Umbilical cord (tissue), 2 donors: Measurements from ENCODE around the gene LARP1. TPM values are rescaled to one million over a fixed set of nuclear protein-coding genes. Genes with fewer than 3 reads are reported as not detected.
"Not testable (repeated sequence)": the region's sequence is repeated elsewhere in the genome, so short reads cannot be mapped to it uniquely, and the experiment has no call there.

Source experiments
- DNase-seq: peaks from one replicate; pipeline ENCODE4 v3.0.0-alpha.2; 2015; ENCODE audit warnings: low spot score
- total RNA-seq: library from RNA; depleted of rRNA; stranded (reverse); fragments of >200 nt; gene quantifications from one replicate; pipeline ENCODE4 v1.2.3, GENCODE V29; 2014; ENCODE audit warnings: low replicate concordance; ENCODE audit not compliant: insufficient read depth

Gene LARP1
- total RNA-seq, 1 donor from 2014 or later = 24.8 TPM

DNA sequence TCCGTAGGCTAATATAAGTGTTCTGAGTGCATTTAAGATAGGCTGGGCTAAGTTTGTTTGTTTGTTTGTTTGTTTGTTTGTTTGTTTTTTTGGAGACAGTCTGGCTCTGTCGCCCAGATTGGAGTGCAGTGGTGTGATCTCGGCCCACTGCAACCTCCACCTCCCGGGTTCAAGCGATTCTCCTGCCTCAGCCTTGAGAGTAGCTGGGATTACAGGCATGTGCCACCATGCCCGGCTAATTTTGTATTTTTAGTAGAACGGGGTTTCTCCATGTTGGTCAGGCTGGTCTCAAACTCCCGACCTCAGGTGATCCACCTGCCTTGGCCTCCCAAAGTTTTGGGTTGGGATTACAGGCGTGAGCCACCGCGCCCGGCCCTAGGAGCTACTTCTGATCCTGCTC is 4.7 kb downstream of the LARP1 start:
- DNase-seq = not testable (repeated sequence)

DNA sequence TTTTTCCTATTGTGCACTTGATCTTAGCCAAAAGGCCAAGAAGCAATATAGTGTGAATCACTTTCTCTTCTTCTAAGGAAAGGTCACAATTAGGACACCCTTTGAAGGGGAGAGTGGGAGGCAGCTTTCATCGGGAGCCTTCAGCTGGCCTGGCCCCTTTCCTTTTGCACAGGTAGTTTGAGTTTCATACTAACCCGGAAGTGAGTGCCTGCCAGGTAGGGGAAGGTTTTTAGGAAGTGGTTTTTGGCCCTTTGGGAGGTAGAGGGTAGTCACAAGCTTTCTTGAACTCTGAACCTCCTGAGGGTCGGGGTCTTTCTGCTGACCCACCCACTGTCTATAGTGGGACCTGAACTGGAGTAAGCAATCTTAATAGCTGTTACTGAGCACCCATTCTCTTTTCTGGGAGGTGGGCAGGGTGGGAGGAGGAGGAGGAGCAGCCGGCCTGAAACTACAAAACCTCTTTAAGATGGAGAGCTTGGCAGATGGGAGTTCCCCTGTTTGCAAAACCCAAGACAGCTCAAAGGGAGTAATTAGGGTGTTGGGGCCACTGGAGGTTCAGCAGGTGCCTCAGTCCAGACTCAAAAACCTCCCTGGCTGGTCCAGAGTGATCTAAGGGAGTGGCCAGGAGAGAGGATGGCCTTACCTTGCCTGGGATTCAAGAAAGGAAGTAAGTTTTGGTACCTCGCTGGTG is 6.0 kb downstream of the LARP1 start:
- no peak for DNase-seq

DNA sequence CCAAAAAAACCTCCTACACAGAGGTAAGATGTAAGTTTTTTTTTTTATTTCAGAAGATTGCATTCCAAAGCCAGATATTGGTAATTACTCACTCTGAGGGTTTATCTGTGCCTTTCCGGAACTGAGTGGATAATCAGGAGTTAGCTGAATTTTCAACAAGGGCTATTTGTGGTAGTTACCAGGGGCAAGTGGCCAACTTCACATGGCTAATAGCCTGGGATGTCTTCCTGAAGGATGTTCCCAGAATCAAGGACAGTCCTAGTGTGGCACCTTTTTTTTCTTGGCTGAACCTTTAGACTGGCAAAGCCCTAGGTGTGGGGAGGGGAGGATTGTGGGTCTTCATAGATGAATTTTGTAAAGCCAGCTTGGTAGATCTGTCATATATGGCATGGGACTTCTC is 7.1 kb downstream of the LARP1 start:
- DNase-seq = no peak

DNA sequence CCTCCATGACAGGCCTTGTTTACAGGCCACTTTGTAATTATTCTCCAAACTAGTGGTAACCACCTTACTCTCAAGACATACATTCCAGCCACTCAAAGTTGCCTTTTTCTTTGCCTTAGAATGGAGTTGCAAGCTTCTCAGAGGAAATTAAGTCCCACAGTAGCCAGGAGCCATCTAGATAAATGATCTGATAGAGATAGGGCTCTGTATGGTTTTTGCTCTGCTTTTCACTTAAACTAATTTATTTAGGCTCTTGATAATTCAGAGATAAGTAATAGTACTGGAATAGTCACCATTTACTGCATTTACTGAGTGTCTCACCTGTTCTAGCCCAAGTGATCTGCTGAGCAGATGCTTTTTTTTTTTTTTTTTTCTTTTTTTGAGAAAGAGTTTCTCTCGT is 7.5 kb downstream of the LARP1 start:
- DNase-seq = no peak

DNA sequence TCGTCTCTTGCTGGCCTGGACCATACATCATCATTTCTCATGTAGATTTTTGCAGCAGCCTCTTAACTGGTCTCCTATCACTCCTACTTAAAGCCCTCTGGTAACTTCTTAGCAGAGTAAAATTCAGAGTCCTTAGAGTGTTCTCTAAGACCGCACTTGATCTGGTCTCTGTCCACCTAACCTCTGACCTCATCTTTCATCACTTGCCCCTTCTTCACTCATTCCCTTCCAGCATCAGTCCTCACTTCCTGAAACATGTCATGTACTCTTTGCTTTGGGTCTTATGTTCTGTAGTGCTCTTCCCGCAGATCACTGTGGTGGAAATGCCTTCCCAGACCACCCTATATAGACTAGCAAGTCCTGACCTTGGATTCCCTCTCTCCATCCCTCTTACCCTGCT is 9.8 kb downstream of the LARP1 start:
- no peak for DNase-seq

DNA sequence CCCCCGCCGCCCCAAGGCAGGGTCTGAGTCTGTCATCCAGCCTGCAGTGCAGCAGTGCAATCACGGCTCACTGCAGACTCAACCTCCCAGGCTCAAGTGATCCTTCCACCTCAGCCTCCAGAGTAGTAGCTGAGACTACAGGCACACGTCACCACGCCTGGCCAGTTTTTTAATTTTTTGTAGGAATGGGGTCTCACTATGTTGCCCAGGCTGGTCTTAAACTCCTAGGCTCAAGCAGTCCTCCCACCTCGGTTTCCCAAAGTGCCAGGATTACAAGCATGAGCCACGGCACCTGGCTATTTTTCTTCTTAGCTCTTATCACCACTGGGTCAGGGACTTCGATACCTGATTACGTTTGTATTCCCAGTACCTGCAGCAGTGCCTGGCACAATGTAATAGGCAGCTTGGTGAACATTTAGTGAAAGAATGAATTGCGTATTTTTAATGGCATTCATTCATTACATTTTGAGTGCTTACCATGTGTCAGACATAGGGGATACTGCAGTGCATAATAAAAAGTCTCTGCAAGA is 10.3 kb downstream of the LARP1 start:
- DNase-seq = no peak

DNA sequence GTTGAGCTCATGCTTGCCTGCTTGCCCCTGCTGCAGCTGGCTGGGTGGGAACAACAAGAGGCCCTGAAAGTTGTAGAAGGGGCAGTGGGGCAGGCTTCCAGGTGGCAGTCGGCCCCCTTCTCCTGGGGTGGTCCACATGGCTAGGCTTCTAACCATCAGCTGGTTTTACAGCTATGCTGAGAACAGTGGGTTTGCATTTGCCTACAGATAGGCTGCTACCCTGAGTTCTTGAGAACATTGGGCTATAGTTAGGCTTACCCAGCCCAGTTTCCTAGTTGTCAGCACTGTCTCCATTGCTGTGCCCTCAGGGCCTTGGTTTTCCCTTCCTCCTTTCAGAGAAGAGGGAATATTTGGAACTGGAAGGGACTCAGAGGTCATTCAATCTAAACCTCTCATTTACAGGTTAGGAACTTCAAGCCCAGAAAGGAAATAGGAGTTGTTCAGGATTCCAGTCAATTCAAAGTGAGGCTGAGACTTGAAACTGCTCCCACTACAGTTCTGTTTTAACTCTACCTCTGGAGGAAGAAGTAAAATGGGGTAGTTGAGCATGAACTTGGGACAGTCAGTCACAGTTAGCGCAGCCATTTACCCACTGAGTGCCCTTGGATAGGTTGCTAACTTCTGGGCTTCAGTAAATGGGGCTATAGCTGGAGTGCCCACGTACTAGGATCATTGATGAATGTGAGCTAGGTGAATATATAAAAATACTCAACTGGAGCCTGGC is 11.5 kb downstream of the LARP1 start:
- no peak for DNase-seq

DNA sequence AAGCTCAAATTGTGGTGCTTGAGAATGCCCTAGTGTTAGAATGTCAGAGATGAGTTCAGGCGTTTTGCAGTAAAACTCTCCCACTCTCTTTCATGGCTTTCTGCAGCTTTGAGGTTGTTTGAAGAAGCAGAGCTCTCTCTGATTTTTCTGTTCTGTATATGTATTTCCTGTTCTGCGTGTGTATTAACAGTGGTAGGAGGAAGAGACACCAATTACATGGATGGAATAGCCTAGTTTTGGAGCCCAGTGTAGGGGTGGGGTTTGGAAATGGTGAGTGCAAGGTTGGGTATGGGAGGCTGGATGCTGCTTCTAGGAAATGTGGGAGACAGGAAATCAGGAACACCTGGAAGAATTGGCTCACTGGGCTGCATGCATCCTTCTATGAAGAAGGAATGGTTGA is 12.4 kb downstream of the LARP1 start:
- DNase-seq = no peak

DNA sequence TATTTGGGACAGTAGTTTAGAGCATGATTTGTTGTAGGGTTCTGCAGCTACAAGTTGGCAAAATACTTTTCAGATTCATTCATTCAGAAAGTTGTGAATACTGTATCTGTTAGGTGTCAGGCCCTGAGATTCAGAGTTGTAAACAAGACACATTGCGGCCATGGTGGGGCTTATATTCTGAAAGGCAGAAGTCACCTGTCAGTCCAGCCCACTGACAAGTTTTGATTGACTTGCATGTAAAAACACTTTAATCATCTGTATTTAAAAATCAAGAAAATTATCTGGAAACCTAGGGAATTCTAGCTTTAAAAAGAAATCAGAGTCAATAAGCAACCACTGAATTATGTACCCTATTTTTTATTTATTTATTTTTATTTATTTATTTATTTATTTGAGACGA is 13.0 kb downstream of the LARP1 start:
- DNase-seq = no peak

DNA sequence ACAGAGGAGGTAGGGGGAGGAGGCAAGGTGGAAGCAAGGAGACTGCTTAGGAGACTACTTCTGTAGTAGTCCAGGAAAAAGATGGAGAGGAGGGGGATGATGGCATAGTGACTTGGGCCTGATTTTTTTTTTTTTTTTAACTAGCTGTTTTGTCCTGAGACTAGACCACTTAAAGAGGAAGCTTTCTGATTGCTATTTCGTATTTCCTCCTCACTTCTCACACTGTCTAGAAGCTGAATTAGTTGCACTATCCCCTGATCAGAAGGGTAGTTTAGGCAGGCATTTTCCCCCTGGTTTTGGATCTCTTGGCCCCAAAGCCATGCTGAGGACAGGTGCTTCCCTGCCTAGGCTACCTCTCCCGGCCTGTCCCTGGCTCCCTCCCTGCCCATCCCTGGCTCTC is 14.9 kb downstream of the LARP1 start:
- no peak for DNase-seq

DNA sequence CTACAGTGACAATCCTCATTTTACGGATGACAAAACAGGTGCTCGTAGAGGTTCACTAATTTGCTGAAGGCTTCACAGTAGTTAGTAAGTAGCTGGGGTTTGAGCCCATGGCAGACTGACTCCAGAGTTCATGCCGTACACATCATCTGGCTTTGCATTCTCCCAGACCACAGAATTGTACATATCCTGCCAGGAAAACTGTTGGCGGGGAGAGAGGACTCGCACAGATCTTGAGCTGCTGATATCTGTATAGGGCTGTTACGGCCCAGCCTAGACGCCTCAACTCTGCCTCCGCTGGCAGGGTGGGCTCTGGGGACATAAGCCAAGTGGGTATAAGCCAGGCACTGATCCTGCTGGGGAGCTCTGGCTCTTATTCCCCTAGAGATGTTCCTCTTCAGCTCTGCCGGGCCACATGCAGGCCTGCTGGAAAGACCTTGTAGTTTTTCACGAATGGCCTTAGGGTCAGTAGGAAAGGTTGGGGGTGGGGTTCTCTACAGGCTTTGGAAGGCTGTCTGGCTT is 16.3 kb downstream of the LARP1 start:
- DNase-seq = peak; percentile 96

DNA sequence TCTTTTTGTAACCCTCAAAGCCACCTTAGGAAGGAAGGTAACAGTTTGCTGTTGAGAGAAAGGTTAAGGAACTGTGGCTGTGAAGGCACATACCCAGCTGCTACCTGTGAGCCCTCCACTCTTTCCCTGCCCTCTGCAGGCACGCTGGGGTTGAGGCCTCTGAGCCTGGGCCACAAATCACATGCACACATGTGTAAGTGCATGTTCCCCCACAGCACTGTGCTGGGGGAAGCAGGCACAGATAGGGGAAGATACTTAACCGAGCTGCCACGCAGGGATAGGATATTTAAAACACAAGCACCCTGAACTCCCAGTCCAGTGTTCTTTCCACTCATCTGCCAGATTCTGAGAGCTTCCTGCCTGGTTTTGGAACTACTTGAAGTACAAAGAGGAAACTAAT is 18.1 kb downstream of the LARP1 start:
- no peak for DNase-seq

DNA sequence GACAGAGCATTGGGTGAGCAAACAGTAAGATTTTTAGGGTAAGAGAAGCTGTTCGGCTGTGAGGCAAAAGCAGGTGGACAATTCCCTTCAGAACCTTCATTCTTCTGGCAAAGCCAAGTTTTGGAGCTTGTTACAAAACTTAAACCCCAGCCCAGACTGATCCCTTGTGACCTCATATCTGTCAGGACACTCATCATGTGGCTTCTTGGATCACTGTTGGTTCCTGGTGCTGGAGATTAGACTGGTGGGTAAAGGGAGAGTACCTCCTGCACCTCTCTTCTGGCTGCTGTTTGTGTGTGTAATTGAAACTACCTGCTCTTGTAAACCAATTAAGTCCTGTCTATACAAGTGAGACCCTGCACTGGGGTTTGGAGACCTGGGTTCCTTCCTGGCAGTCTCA is 21.0 kb downstream of the LARP1 start:
- no peak for DNase-seq

DNA sequence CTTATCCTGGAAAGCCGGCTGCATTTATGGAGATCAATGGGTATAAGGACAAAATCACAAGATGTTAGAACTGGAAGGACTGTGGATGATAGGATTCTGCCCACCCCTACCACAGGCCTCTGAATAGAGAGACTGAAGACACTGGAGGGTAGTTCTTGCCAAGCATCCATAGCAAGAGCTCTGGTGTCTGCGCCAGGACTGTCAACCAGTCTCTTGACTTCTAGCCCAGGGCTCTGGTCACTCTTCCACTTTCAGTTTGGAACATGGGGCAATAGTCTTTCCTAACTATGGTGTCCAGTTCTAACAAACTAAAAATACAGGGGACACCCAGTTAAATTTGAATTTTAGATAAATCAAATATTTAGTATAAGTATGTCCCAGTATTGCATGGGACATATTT is 23.4 kb downstream of the LARP1 start:
- DNase-seq = no peak

DNA sequence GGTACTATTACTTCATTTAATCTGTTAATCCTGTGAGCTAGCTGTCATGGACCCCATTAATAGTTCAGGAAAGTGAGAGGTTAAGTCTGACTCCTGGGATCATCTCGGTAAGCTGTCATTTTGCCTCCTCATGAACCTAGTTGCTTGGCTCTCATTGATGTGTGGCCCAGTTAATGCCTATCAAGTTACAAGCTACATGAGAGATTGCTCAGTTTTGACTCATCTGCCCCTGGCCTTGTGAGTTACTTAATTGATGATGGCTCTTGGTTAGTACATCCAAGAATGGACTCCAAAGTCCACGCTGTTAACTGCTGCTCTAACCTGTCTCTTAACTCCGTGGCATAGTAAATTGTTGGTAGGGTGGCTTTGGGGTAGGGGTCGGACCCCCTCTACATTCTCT is 23.9 kb downstream of the LARP1 start:
- DNase-seq = no peak

DNA sequence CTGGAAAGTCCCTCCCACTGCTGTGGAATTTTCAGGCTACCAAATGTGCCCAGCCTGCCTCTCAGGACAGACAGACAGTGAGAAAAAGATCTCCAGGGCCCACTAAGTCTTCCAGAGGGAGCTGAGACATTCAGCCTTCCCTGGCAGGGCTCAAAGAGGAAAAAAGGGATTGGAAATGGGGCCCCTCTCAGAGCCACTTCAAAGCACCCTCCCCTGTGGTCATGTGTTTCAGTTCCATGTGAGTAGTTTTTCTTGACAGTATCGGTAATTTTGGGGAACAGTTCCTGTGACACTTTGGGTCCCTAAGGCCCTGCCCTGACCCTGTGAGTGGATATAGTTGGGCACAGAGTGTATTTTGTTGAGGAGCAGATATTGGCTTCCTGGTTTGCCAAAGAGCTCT is 25.0 kb downstream of the LARP1 start:
- DNase-seq = no peak

DNA sequence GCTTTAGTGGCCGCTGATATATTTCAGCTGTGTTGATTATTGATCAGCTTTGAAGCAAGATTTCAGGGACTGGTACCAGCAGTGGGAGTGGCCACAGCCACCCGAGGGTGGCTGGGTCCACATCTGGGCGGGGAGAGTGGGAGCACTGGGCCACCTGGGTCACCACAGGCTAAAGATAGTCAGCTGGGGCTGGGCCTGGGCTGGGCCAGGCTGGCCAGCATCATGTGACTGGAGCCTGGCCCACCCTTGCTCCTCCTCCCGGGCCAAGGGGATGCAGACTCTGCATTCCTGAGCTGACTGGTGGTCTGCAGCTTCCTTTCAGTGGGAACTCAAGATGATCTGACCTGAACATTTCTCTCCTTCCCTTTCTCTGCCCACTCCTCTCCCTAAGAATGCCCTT is 27.1 kb downstream of the LARP1 start:
- DNase-seq = no peak

DNA sequence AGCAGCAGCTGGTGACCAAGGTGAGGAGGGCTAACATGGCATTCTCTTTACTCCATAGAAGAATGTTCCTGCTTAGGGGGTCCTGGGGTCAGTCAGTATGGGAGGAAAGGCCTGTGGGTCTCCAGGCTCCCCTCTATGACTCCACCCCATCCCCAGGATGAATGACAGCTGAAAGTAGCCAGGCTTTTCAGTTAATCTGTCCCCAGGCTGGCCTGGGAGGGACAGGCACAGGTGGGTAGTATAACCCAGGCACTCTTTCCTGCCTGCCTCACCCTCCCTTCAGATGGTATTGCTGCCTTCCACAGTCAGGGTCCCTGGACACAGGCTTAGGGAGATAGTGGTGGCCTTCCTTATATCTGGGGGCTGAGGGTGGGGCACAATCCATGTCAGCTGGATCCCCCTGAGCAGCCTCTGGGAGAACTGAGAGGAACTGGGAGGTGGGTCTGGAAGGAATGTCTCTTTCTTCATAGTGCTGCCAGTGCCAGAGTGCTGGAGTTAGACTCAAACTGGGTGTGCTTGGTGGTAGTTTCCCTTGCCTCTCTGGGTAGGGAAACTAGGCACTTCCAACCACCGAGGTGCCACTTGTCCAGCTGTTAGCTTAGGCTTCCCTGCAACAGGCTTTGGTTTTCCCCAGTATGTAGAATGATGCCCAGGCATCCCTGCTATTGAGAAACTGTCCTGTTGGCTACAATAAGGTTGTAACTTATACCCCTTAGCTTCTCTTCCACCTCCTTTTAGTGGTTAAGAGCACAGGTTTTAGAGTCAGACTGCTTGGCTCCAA is 27.8 kb downstream of the LARP1 start:
- no peak for DNase-seq

DNA sequence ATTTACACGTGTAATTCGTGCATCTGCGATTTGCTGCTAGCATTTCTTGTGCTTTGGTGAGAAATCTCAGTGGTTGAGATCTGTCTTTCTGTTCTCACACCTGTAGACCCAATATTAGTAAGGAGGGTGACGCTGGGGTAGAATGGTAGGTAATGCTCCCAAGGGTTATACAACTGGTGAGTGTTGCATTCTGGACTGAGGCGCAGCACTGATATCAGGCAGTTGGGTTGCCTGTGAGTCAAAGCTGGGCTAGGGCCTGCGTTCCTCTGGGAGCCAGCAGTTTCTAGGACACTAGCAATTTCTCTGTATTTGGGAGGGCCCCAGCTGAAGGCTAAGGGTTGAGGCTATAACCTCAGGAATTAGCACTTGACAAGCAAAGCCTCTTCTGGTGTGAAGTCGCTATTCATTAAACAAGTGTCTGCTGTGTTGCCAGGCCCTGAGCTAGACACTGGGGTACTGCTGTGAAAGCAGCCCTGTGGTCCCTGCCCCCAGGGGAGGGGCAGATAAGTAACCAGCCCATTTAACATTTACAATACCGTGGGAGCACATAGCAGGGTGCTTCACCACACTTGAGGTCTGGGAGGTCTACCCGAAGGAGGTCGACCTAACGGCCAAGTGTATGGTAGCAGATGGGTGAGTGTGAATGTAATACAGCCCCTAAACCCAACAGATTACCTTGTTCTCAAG is 28.7 kb downstream of the LARP1 start:
- DNase-seq = no peak

DNA sequence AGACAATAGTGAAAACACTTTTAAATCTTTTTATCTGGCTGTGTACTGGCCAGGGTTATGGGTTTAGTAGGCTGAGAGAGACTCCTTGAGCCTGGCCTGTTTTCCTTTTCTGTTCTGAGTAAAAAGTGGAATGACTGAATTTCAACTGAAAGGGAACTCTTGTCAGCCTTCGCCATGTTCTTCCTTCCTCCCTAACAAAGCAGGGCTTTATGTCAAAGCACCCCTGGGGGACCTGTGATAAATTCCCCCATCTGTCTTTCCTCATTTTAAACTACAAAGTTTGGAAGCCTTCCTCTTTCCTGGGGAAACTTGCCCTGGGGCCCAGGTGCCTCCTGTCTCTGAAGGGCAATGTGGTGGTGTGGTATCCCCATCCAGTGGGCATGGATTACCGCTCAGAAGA is 29.7 kb downstream of the LARP1 start:
- DNase-seq = no peak

DNA sequence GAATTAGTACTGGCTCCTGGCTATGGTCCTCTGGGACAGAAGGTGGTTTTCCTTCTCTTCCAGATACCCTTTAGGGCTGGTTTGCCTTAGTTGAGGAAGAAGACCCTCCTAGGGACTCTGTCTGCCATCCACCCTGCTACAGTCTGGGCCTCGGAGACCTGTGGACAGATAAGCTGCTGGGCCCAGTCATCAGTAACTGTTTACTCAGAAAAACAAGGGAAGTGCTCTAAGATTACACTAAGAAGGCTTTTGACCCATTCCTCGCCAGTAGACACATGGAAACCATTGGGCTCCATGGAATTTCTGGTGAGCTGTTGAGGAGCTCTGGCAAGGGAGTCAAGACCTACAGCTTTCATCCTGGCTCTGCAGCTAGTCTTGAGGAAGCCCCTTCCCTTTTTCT is 31.2 kb downstream of the LARP1 start:
- no peak for DNase-seq

DNA sequence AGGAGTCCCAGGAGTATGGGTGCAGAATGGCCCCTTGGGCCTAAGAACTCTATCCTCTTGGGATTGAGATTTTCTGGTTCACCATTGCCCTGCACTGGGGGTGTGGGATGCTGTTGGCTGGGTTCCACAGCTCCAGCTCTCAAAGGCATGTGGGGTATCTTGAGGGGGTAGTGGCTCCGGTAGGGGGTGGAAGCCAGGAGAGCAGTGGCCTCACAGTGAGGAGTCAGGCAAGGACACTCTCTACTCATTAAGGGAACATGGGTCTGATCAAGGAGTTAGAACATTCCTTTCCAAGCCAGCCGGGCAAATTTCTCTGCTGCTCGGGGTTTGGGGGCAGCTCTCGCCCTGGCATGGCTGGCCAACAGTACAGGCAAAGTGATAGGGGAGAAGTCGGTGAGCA is 33.0 kb downstream of the LARP1 start:
- DNase-seq = no peak
